Parathyroid adenoma (tissue), 2 donors: ENCODE data around the gene MFN2.

Experiments
- H2AFZ ChIP-seq: fragments of 300-600 bp; sonication (generic); one replicate; pipeline ENCODE4 v1.7.0; 2017; ENCODE audit warnings: antibody characterized with exemption, mild to moderate bottlenecking
- H3K27ac ChIP-seq: fragments of 300-600 bp; sonication (generic); one replicate; pipeline ENCODE4 v1.7.0; 2017
- H3K27me3 ChIP-seq: fragments of 300-600 bp; sonication (generic); one replicate; pipeline ENCODE4 v1.7.0; 2017; ENCODE audit warnings: low read length; ENCODE audit not compliant: control insufficient read depth, insufficient read depth
- H3K36me3 ChIP-seq: fragments of 300-600 bp; sonication (generic); one replicate; pipeline ENCODE4 v1.7.0; 2017; ENCODE audit warnings: low read length; ENCODE audit not compliant: control insufficient read depth, insufficient read depth
- H3K4me1 ChIP-seq: fragments of 300-600 bp; sonication (generic); one replicate; pipeline ENCODE4 v1.7.0; 2017; ENCODE audit warnings: control low read depth
- H3K4me2 ChIP-seq: fragments of 300-600 bp; sonication (generic); one replicate; pipeline ENCODE4 v1.7.0; 2017; ENCODE audit warnings: low read length
- H3K4me3 ChIP-seq: fragments of 300-600 bp; sonication (generic); one replicate; pipeline ENCODE4 v1.7.0; 2017; ENCODE audit warnings: low read depth, low read length
- H3K79me2 ChIP-seq: fragments of 300-600 bp; sonication (generic); one replicate; pipeline ENCODE4 v1.7.0; 2017; ENCODE audit warnings: control low read depth
- H3K9ac ChIP-seq: fragments of 300-600 bp; sonication (generic); one replicate; pipeline ENCODE4 v1.7.0; 2017; ENCODE audit warnings: mild to moderate bottlenecking
- H3K9me3 ChIP-seq: fragments of 300-600 bp; sonication (generic); one replicate; pipeline ENCODE4 v1.7.0; 2017; ENCODE audit warnings: low read length; ENCODE audit not compliant: control insufficient read depth
- TF ChIP-seq, protein P1 (sequence below): fragments of 300-600 bp; sonication (generic); IDR thresholded peaks from one replicate; pipeline ENCODE4 v1.7.0; 2017; ENCODE audit warnings: antibody characterized with exemption, mild to moderate bottlenecking
- donor health status: primary hyperparathyroidism.

MFN2 gene

DNA sequence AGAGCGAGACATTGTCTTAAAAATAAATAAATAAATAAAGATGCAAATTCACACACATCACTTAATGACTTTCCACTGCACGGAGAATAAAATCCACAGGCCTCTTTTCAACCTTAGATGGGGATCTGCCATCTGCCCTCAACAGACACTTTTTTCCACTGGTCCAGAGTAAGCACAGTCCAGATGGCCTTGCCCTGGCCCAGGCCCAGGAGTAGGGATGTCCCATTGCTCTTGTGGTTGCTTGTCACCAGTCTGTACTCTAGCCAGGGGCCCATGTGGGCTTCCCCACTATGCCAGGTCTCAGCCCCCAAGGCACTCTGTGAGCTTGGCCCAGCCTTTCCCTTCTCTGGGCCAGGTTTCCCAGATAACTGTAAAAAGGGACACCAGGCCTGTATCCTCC lies 28.3 kb upstream of the MFN2 start:
- Histone ChIP-seq H3K4me1 (no peaks in the 10 kb centered on the region), H3K36me3 (no peaks in the 10 kb centered on the region), H3K4me2 (no peak overlapping the region), H3K4me3 (no peak overlapping the region), H3K27ac (no peak overlapping the region), H3K9me3 (no peaks in the 10 kb centered on the region), H3K9ac (no peak overlapping the region), H3K79me2 (no peaks in the 10 kb centered on the region), H3K27me3 (no peaks in the 10 kb centered on the region), H2AFZ (no peak overlapping the region)
- TF ChIP-seq, protein P1, sequence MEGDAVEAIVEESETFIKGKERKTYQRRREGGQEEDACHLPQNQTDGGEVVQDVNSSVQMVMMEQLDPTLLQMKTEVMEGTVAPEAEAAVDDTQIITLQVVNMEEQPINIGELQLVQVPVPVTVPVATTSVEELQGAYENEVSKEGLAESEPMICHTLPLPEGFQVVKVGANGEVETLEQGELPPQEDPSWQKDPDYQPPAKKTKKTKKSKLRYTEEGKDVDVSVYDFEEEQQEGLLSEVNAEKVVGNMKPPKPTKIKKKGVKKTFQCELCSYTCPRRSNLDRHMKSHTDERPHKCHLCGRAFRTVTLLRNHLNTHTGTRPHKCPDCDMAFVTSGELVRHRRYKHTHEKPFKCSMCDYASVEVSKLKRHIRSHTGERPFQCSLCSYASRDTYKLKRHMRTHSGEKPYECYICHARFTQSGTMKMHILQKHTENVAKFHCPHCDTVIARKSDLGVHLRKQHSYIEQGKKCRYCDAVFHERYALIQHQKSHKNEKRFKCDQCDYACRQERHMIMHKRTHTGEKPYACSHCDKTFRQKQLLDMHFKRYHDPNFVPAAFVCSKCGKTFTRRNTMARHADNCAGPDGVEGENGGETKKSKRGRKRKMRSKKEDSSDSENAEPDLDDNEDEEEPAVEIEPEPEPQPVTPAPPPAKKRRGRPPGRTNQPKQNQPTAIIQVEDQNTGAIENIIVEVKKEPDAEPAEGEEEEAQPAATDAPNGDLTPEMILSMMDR: no peak

DNA sequence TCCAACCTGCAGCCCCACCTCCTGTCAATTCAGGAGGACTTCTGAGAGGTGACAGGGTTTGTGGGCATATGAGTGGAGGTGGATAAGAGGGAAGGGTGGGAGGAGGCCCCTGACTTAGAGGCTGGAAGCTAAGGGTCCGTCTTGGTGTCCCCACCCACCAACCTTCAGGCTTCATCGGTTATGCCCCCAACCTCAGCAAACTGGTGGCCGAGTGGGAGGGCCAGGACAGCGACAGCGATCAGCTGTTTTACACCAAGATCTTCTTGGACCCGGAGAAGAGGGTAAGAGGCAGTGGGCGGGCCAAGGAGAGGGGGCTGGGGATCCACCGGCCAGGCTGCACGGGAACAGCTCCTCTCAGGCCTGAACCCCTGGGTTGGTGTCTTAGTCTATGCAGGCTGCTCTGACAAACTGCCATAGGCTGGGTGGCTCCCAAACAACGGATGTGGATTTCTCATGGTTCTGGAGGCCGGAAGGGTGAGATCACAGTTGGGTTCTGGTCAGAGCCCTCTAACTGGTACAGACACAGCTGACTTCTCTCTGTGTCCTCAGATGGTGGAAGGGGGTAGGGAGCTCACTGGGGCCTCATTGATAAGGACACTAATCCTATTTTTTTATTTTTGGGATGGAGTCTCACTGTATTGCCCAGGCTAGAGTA lies 27.7 kb upstream of the MFN2 start:
- H3K4me2 ChIP-seq: no peak overlapping the region
- H3K9ac ChIP-seq: no peak overlapping the region
- no peaks in the 10 kb centered on the region for H3K79me2 ChIP-seq
- no peaks in the 10 kb centered on the region for H3K4me1 ChIP-seq
- no peaks in the 10 kb centered on the region for H3K9me3 ChIP-seq
- no peak overlapping the region for H3K27ac ChIP-seq
- H3K27me3 ChIP-seq: no peaks in the 10 kb centered on the region
- no peak overlapping the region for H2AFZ ChIP-seq
- no peaks in the 10 kb centered on the region for H3K36me3 ChIP-seq
- TF ChIP-seq, protein P1: no peak
- no peak overlapping the region for H3K4me3 ChIP-seq

DNA sequence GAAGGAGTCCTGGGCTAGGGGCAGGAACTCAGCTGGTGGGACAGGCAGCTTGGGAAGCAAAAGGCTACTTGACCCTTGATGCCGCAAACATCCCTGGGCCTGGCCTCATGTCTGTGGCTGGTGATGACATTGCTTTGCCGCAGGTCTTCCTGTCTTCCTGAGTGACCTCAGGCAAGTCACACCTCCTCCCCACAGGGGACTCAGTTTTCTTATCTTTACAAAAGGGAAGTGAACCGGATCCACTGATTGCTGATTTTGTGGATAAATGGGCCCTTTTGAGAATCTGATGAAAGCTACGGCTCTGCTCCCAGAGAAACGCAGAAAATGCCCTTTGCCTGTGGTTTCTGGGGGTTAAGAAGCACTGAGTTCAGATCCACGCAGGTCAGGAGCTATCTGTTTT lies 25.0 kb upstream of the MFN2 start:
- Histone ChIP-seq H3K9me3 (no peaks in the 10 kb centered on the region), H3K4me1 (no peaks in the 10 kb centered on the region), H3K27ac (no peak overlapping the region), H3K9ac (no peak overlapping the region), H3K4me3 (peak overlapping the region; percentile 11), H3K27me3 (no peaks in the 10 kb centered on the region), H3K36me3 (no peaks in the 10 kb centered on the region), H3K4me2 (peak overlapping the region; percentile 55), H3K79me2 (no peaks in the 10 kb centered on the region), H2AFZ (no peak overlapping the region)
- TF ChIP-seq, protein P1: no peak

DNA sequence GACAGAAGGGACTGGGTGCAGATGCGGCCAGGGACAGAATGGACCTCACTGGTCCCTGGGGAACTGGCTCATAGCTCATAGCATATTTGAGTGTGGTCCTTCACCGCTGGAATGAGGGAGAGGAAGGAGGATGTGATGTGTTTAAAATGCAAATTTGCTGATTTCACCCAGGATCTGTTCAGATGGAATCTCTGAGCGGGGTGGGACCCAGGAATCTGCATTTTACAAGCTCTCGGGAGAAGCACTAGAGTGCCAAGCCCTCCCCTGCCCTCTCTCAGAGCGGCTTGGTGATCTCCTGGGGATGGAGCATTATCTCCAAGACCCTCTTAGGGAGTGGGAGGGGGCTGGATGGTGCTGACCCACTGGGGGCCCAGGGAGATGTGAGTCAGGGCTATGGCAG lies 22.8 kb upstream of the MFN2 start:
- Histone ChIP-seq H3K27me3 (no peaks in the 10 kb centered on the region), H3K36me3 (no peaks in the 10 kb centered on the region), H3K9me3 (no peaks in the 10 kb centered on the region), H2AFZ (no peak overlapping the region), H3K79me2 (no peaks in the 10 kb centered on the region), H3K27ac (no peak overlapping the region), H3K9ac (no peak overlapping the region), H3K4me3 (no peak overlapping the region), H3K4me2 (no peak overlapping the region), H3K4me1 (no peaks in the 10 kb centered on the region)
- TF ChIP-seq, protein P1: no peak

DNA sequence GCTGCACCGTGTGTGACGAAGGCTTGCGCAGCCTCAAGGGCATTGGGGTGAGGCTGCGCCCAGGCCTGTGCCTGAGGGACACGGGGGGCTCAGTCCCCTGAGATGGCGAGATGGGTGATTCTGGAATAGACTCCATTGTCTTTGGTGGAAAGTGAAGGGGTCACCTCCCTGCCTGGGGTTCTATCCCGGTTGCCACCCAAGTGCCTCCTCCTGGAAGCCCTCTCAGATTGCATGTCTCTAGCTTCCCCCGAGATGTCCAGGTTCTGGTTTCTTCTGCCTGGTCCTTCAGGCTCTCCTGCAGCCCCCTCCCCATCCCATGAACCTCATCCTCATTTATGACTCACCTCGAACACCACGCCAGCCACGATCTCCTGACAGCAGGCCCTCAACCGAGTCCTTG lies 22.3 kb upstream of the MFN2 start:
- Histone ChIP-seq H3K4me3 (no peak overlapping the region), H3K27me3 (no peaks in the 10 kb centered on the region), H3K4me1 (no peaks in the 10 kb centered on the region), H3K9me3 (no peaks in the 10 kb centered on the region), H3K4me2 (no peak overlapping the region), H2AFZ (no peak overlapping the region), H3K27ac (no peak overlapping the region), H3K79me2 (no peaks in the 10 kb centered on the region), H3K9ac (no peak overlapping the region), H3K36me3 (no peaks in the 10 kb centered on the region)
- TF ChIP-seq, protein P1: no peak
